PC-9 (cell line): ENCODE results near the gene GYPA. TPM values are rescaled to one million over a fixed set of nuclear protein-coding genes. Genes with fewer than 3 reads are reported as not detected.
"Not testable (repeated sequence)": the region's sequence is repeated elsewhere in the genome, so short reads cannot be mapped to it uniquely, and the experiment has no call there.

ENCODE experiments used
- Bru-seq: library from RNA; stranded (reverse); fragments of 400-500 nt; gene quantifications from one replicate; lab custom pipeline; 2021; lab: Mats Ljungman, UMichigan
- BruChase-seq, 2 experiments: library from RNA; stranded (reverse); fragments of 400-500 nt; gene quantifications; one replicate each; lab custom pipeline; 2021; lab: Mats Ljungman, UMichigan
- BruUV-seq: library from RNA; stranded (reverse); fragments of 400-500 nt; replicated peaks from 2 replicates; lab custom pipeline; 2021; lab: Mats Ljungman, UMichigan
- CTCF ChIA-PET: fragments of 300-600 bp; sonication (Branson Sonifier 250); formaldehyde crosslinking; loops from one replicate; lab custom pipeline; 2022; ENCODE audit warnings: antibody characterized with exemption; lab: Charles Lee
- POLR2A ChIA-PET: fragments of 300-600 bp; sonication (Branson Sonifier 250); formaldehyde crosslinking; loops from one replicate; lab custom pipeline; 2022; ENCODE audit warnings: antibody characterized with exemption; ENCODE audit not compliant: unreplicated experiment; lab: Charles Lee
- DNase-seq, 2 experiments: peaks; one replicate each; pipeline versions ENCODE4 v3.0.0 to v3.0.0-alpha.2; 2015 to 2022; ENCODE audit warnings: mixed read lengths in 1 of 2
- H2AFZ ChIP-seq: fragments of 200-600 bp; sonication (generic); 2 replicates; pipeline ENCODE4 v1.8.1; 2017; ENCODE audit warnings: antibody characterized with exemption
- H3F3A ChIP-seq: fragments of 200-600 bp; sonication (generic); 2 replicates; pipeline ENCODE4 v1.8.1; 2017; ENCODE audit warnings: antibody characterized with exemption, mild to moderate bottlenecking, low read depth; ENCODE audit not compliant: insufficient read depth
- H3K27ac ChIP-seq: fragments of 200-600 bp; sonication (generic); 2 replicates; pipeline ENCODE4 v1.6.1; 2016; ENCODE audit warnings: mixed run types
- H3K27me3 ChIP-seq: fragments of 200-600 bp; sonication (generic); 2 replicates; pipeline ENCODE4 v1.6.1; 2016; ENCODE audit warnings: low read depth, mixed run types; ENCODE audit not compliant: insufficient read depth
- H3K36me3 ChIP-seq: fragments of 200-600 bp; sonication (generic); 2 replicates; pipeline ENCODE4 v1.6.1; 2016; ENCODE audit warnings: low read depth, mixed run types
- H3K4me1 ChIP-seq: fragments of 200-600 bp; sonication (generic); replicated peaks from 2 replicates; pipeline ENCODE4 v1.6.1; 2016; ENCODE audit warnings: mixed run types; ENCODE audit not compliant: insufficient read depth
- H3K4me2 ChIP-seq: fragments of 200-600 bp; sonication (generic); 2 replicates; pipeline ENCODE4 v1.6.1; 2017; ENCODE audit warnings: mixed run types
- H3K4me3 ChIP-seq: fragments of 200-600 bp; sonication (generic); 2 replicates; pipeline ENCODE4 v1.6.1; 2016; ENCODE audit warnings: mixed run types
- H3K79me2 ChIP-seq: fragments of 200-600 bp; sonication (generic); 2 replicates; pipeline ENCODE4 v1.6.1; 2017; ENCODE audit warnings: low read depth, mixed run types
- H3K9me2 ChIP-seq: fragments of 200-600 bp; sonication (generic); 2 replicates; pipeline ENCODE4 v1.8.1; 2017; ENCODE audit warnings: mild to moderate bottlenecking; ENCODE audit not compliant: insufficient read depth
- H3K9me3 ChIP-seq: fragments of 200-600 bp; sonication (generic); 2 replicates; pipeline ENCODE4 v1.8.1; 2016; ENCODE audit warnings: low read depth; ENCODE audit not compliant: insufficient read depth
- H4K20me1 ChIP-seq: fragments of 200-600 bp; sonication (generic); 2 replicates; pipeline ENCODE4 v1.8.1; 2017; ENCODE audit not compliant: insufficient read depth
- EZH2 ChIP-seq: fragments of 200-600 bp; sonication (generic); IDR thresholded peaks from 2 replicates; pipeline ENCODE4 v1.8.0; 2017; ENCODE audit warnings: antibody characterized with exemption, low read depth
- intact Hi-C: fragments of 100-400 bp; cut with micrococcal nuclease; formaldehyde crosslinking; loops from one replicate; pipeline ENCODE4 v1.10.0; 2022; ENCODE audit not compliant: unreplicated experiment
- long read RNA-seq: library from polyadenylated mRNA; stranded (forward); transcript quantifications from one replicate; pipeline ENCODE4 v2.0.0, GENCODE V29; 2022
- total RNA-seq: library from RNA; stranded (reverse); gene quantifications from 2 replicates; pipeline ENCODE4 v1.2.3, GENCODE V29; 2021
- TF ChIP-seq, protein P1 (sequence below): fragments of 200-600 bp; sonication (generic); conservative IDR thresholded peaks from 2 replicates; pipeline ENCODE4 v1.6.1; 2017; ENCODE audit warnings: mixed run types, antibody characterized with exemption, mild to moderate bottlenecking, moderate library complexity

The GYPA gene
- total RNA-seq (not detected in 2 replicates), Bru-seq, nascent RNA (not detected), BruChase-seq, experiment 1, labeled RNA remaining after a 2-hour chase (not detected), BruChase-seq, experiment 2, labeled RNA remaining after a 6-hour chase (not detected)
- long read RNA-seq: 0 reads

DNA sequence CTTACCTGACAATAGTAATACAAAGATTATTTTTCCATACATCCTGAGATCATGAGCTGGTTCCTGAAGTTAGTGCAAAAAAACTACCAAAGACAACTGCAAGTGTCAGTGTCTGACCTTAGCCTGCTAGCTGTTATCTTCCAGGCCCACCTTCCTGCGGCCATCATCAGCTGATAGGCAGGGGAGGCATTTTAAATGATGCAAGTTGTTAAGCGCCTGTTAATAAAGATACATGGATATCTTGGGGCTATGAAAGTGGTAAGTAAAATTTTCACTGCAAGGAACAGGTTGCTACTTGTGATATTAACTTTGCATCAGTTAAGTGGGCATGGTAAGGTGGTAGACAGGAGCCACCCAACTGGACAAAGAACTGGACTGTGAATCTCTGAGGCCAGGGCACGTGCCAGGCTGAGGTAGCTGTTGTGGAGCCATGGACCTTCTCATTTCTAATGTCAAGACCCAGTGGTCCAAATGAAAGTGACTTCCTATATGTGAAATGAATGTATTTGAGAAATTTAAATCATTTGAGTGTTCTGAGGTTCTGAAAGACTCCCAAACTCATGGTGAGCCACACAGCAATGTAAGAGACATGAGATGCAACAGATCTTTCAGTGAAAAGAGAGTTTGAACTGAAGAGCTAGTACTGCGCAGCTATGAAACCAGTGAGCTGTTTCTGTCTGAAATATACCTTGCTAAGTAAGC lies at the start of gene GYPA:
GYPA (minus strand) TSS at position 125 of the 702 bp plus-strand sequence; CDS start at position 42, 83 bp downstream.
- POLR2A ChIA-PET, H3K9me3 ChIP-seq, H3K27ac ChIP-seq, H3K27me3 ChIP-seq, H2AFZ ChIP-seq, H3F3A ChIP-seq, H3K9me2 ChIP-seq, BruUV-seq, H3K4me1 ChIP-seq, H3K79me2 ChIP-seq, H4K20me1 ChIP-seq, H3K36me3 ChIP-seq, DNase-seq, H3K4me2 ChIP-seq, H3K4me3 ChIP-seq: not testable (repeated sequence)
- intact Hi-C loops: loop anchor here (10.0 kb wide), 1 partner anchor 366 kb away; no protein-coding TSS in a partner anchor
- CTCF ChIA-PET: interaction anchor here (0.7 kb wide), 1 partner anchor 582 kb away, joined by 4 read pairs; no protein-coding TSS in a partner anchor

DNA sequence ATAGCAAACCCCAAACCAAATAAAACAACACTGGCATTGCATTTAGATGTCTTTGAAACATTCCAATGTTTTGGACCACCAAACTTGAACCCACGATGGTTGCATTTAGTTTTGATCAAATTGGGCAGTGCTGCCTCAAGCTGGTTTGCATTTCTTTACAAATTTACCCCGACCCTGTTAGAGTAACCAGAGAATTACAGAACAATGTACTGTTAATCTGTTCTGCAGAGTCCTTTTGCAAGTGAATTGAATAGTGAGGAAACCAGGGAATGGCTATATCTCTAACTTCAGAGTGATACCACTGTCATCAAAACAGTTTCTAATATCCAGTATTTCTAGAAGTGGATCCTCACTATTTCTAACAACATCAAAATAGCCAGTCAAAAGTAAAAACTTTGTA lies 49.5 kb upstream of the GYPA start:
- Histone ChIP-seq H3K27ac (no peak overlapping the region), H3K27me3 (no peaks in the 10 kb centered on the region), H3K4me2 (no peak overlapping the region), H3K9me2 (no peaks in the 10 kb centered on the region), H3K79me2 (no peaks in the 10 kb centered on the region), H3K9me3 (no peaks in the 10 kb centered on the region), H3F3A (no peaks in the 10 kb centered on the region), H2AFZ (no peak overlapping the region), H3K4me3 (no peak overlapping the region), H3K36me3 (no peaks in the 10 kb centered on the region), H4K20me1 (no peaks in the 10 kb centered on the region), H3K4me1 (no peaks in the 10 kb centered on the region)
- POLR2A ChIA-PET: no interaction called here
- intact Hi-C loops: no loop called here
- no TSS peak for BruUV-seq
- no peak for DNase-seq
- TF ChIP-seq, protein P1, sequence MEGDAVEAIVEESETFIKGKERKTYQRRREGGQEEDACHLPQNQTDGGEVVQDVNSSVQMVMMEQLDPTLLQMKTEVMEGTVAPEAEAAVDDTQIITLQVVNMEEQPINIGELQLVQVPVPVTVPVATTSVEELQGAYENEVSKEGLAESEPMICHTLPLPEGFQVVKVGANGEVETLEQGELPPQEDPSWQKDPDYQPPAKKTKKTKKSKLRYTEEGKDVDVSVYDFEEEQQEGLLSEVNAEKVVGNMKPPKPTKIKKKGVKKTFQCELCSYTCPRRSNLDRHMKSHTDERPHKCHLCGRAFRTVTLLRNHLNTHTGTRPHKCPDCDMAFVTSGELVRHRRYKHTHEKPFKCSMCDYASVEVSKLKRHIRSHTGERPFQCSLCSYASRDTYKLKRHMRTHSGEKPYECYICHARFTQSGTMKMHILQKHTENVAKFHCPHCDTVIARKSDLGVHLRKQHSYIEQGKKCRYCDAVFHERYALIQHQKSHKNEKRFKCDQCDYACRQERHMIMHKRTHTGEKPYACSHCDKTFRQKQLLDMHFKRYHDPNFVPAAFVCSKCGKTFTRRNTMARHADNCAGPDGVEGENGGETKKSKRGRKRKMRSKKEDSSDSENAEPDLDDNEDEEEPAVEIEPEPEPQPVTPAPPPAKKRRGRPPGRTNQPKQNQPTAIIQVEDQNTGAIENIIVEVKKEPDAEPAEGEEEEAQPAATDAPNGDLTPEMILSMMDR: no peak
- TF ChIP-seq EZH2: no peak
- CTCF ChIA-PET: no interaction called here

DNA sequence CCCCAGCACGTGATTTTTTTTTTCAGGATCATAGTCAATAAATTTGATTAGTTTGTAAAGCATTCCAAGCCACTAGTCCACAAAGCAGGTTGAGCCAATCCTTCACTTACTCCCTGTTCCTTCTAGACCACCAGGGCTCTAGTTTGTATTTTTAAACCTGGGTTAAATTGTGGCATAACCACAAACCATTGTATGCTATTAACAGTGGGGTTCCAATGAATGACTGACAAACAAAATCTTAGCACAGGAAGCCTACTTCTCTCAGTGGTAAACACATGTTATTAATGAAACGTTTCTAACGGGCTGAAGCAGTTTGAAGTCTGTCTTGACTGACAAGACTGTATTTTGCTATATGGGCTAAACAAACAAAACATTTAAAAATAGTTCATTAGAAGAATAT lies 48.6 kb upstream of the GYPA start:
- TF ChIP-seq EZH2: no peak
- TF ChIP-seq, protein P1: no peak
- no peaks in the 10 kb centered on the region for H3F3A ChIP-seq
- no peaks in the 10 kb centered on the region for H3K79me2 ChIP-seq
- no TSS peak for BruUV-seq
- H3K36me3 ChIP-seq: no peaks in the 10 kb centered on the region
- no peaks in the 10 kb centered on the region for H3K9me3 ChIP-seq
- H3K27ac ChIP-seq: no peak overlapping the region
- no peak overlapping the region for H3K4me3 ChIP-seq
- H3K4me1 ChIP-seq: no peaks in the 10 kb centered on the region
- ChIA-PET POLR2A (no interaction called here), CTCF (no interaction called here)
- H4K20me1 ChIP-seq: no peaks in the 10 kb centered on the region
- H3K9me2 ChIP-seq: no peaks in the 10 kb centered on the region
- no peak for DNase-seq
- intact Hi-C loops: no loop called here
- H3K27me3 ChIP-seq: no peaks in the 10 kb centered on the region
- H3K4me2 ChIP-seq: no peak overlapping the region
- H2AFZ ChIP-seq: no peak overlapping the region
